Fibroblast of upper back skin (primary cell): ENCODE results near the gene TNFAIP8.
A peak's percentile ranks its signal among the peaks of the same experiment; 100 is the strongest.
"Not testable (repeated sequence)": the region's sequence is repeated elsewhere in the genome, so short reads cannot be mapped to it uniquely, and the experiment has no call there.

ENCODE experiments used
- DNase-seq: peaks from one replicate; pipeline ENCODE4 v3.0.0-alpha.2; 2013

TNFAIP8 gene

DNA sequence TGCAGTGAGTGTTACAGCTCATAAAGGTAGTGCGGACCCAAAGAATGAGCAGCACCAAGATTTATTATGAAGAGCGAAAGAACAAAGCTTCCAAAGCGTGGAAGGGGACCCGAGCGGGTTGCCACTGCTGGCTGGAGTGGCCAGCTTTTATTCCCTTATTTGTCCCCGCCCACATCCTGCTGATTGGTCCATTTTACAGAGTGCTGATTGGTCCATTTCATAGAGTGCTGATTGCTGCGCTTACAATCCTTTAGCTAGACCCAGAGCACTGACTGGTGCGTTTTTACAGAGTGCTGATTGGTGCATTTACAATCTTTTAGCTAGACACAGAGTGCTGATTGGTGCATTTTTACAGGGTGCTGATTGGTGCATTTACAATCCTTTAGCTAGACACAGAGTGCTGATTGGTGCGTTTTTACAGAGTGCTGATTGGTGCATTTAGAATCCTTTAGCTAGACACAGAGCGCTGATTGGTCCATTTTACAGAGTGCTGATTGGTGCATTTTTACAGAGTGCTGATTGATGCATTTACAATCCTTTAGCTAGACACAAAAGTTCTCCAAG lies 76.9 kb downstream of the TNFAIP8 start:
- not testable (repeated sequence) for DNase-seq

GRCh38 chr5:119435436-119436132 lies 79.8 kb downstream of the TNFAIP8 start:
- DNase-seq = peak; percentile 44

DNA sequence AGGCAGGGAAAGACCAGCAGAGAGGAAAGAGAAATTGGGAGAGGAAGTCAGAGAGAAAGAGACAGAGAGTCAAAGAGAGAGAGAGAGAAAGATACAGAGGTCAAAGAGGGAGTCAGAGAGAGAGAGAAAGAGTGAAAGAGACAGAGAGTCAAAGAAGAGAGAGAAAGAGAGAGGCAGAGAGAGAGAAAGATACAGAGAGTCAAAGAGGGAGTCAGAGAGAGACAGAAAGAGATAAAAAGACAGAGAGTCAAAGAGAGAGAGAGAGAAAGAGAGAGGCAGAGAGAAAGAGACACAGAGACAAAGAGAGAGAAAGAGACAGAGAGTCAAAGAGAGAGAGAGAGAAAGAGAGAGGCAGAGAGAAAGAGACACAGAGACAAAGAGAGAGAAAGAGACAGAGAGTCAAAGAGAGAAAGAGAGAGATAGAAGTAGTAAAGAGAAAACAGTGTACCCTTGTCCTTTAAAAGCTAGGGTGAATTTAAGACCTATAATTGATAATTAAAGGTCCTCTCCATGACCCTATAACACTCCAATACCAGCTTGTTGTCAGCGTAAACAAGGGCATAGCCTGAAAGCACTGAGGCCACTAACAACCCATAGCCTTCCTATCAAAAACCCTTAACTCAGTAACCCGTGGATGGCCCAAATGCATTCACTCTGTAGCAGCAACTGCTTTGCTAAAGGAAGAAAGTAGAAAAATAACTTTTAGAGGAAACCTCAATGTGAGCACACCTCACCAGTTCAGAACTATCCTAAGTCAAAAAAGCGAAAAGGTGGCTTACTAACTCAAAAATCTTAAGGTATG lies 82.2 kb downstream of the TNFAIP8 start:
- not testable (repeated sequence) for DNase-seq

GRCh38 chr5:119438587-119438917 lies 82.7 kb downstream of the TNFAIP8 start:
- DNase-seq = not testable (repeated sequence)

GRCh38 chr5:119439140-119439631 lies 83.4 kb downstream of the TNFAIP8 start:
- DNase-seq = no peak

- DNase-seq = not testable (repeated sequence)
These were observed 83.8 kb downstream of the TNFAIP8 start for GRCh38 chr5:119439632-119440031.

GRCh38 chr5:119444643-119445042 lies 88.8 kb downstream of the TNFAIP8 start:
- DNase-seq = not testable (repeated sequence)

DNA sequence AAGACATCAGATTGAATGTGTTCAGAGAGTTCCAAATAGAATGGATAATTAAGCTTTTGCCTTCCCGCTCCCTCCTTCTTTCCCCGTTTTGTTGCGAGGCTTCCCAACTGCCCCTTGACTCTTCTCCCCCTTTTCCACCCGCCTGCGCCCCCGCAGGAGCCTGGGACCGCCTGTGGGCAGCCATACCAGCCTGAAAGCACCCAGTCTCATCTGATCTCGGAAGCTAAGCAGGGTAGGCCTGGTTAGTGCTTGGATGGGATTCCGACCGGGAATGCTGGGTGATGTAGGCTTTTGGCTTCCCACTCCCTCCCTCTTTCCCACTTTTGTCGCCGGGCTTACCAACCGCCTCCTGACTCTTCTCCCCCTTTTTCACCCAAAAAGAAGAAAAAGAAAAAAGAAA lies 89.7 kb downstream of the TNFAIP8 start:
- DNase-seq = no peak
